Endothelial cell (in vitro differentiated cells): ENCODE measurements around the gene MAVS. TPM values are rescaled to one million over a fixed set of nuclear protein-coding genes. Genes with fewer than 3 reads are reported as not detected.
"Not testable (repeated sequence)": the region's sequence is repeated elsewhere in the genome, so short reads cannot be mapped to it uniquely, and the experiment has no call there.

Experiments
- DNase-seq: peaks from one replicate; pipeline ENCODE4 v3.0.0; 2021; ENCODE audit warnings: low spot score
- H3K27ac Mint-ChIP-seq: one replicate; pipeline ENCODE4 v1.8.0; 2021; ENCODE audit warnings: mixed read lengths, inconsistent platforms; ENCODE audit not compliant: unreplicated experiment
- H3K27me3 Mint-ChIP-seq: one replicate; pipeline ENCODE4 v1.8.0; 2021; ENCODE audit warnings: mild to moderate bottlenecking, moderate library complexity, mixed read lengths, inconsistent platforms; ENCODE audit not compliant: unreplicated experiment
- H3K36me3 Mint-ChIP-seq: one replicate; pipeline ENCODE4 v1.8.0; 2021; ENCODE audit warnings: mild to moderate bottlenecking, low read depth, mixed read lengths, inconsistent platforms; ENCODE audit not compliant: unreplicated experiment
- H3K4me1 Mint-ChIP-seq: one replicate; pipeline ENCODE4 v1.8.0; 2021; ENCODE audit warnings: mild to moderate bottlenecking, mixed read lengths, inconsistent platforms; ENCODE audit not compliant: unreplicated experiment
- H3K4me3 Mint-ChIP-seq: one replicate; pipeline ENCODE4 v1.8.0; 2021; ENCODE audit warnings: mild to moderate bottlenecking, mixed read lengths, inconsistent platforms; ENCODE audit not compliant: unreplicated experiment
- H3K9me3 Mint-ChIP-seq: one replicate; pipeline ENCODE4 v1.8.0; 2021; ENCODE audit warnings: mixed read lengths, inconsistent platforms; ENCODE audit not compliant: unreplicated experiment
- CTCF ChIP-seq: fragments of 200-600 bp; sonication (generic); IDR thresholded peaks from one replicate; pipeline ENCODE4 v1.5.0; 2021; ENCODE audit warnings: antibody characterized with exemption; ENCODE audit not compliant: unreplicated experiment
- total RNA-seq: library from RNA; stranded (reverse); fragmentation: NEBNext Ultra II Directional; extraction: Animal tissue kit (Norgen Biotek cat#: 25700); gene quantifications from one replicate; pipeline ENCODE4 v1.2.1, GENCODE V29; 2021; ENCODE audit not compliant: unreplicated experiment

Gene MAVS
- total RNA-seq, 1 donor from 2014 or later = 111 TPM

GRCh38 chr20:3842348-3842930 is 4.2 kb upstream of the MAVS start:
- DNase-seq = no peak
- Mint-ChIP-seq H3K27ac (peak overlapping the region; percentile 93), H3K27me3 (peaks cover 4% of the 10 kb centered on the region), H3K4me1 (peaks cover 24% of the 10 kb centered on the region), H3K4me3 (no peak overlapping the region), H3K9me3 (no peaks in the 10 kb centered on the region), H3K36me3 (peaks cover 6% of the 10 kb centered on the region)
- TF ChIP-seq CTCF = no peak

- Mint-ChIP-seq H3K4me1 (peaks cover 29% of the 10 kb centered on the region), H3K27me3 (peaks cover 5% of the 10 kb centered on the region), H3K27ac (peak overlapping the region; percentile 42), H3K9me3 (no peaks in the 10 kb centered on the region), H3K36me3 (peaks cover 6% of the 10 kb centered on the region), H3K4me3 (no peak overlapping the region)
- no peak for DNase-seq
- no peak for TF ChIP-seq CTCF
Observed at GRCh38 chr20:3843490-3843889, 3.1 kb upstream of the MAVS start.

GRCh38 chr20:3843990-3844619 is 2.5 kb upstream of the MAVS start:
- H3K36me3 Mint-ChIP-seq, H3K27me3 Mint-ChIP-seq, DNase-seq, H3K4me3 Mint-ChIP-seq, H3K9me3 Mint-ChIP-seq: not testable (repeated sequence)
- peak overlapping the region; percentile 24 for H3K27ac Mint-ChIP-seq
- H3K4me1 Mint-ChIP-seq = peaks cover 29% of the 10 kb centered on the region

- H3K27me3 Mint-ChIP-seq = peaks cover 8% of the 10 kb centered on the region
- H3K9me3 Mint-ChIP-seq = no peaks in the 10 kb centered on the region
- peaks cover 31% of the 10 kb centered on the region for H3K4me1 Mint-ChIP-seq
- peaks cover 11% of the 10 kb centered on the region for H3K36me3 Mint-ChIP-seq
- peak overlapping the region; percentile 87 for H3K27ac Mint-ChIP-seq
- H3K4me3 Mint-ChIP-seq = peak overlapping the region; percentile 95
- no peak for DNase-seq
- TF ChIP-seq CTCF = no peak
Observed at GRCh38 chr20:3846378-3846739, 275 bp upstream of the MAVS start.

GRCh38 chr20:3847429-3847940 is 851 bp downstream of the MAVS start:
- TF ChIP-seq CTCF = no peak
- Mint-ChIP-seq H3K36me3 (peaks cover 11% of the 10 kb centered on the region), H3K27me3 (peaks cover 8% of the 10 kb centered on the region), H3K4me1 (peaks cover 30% of the 10 kb centered on the region), H3K4me3 (peak overlapping the region; percentile 95), H3K27ac (peak overlapping the region; percentile 88), H3K9me3 (no peaks in the 10 kb centered on the region)
- no peak for DNase-seq
